OCI-LY3 (cell line): ENCODE data around the gene TBX19.

Source experiments
- EZH2phosphoT487 ChIP-seq: fragments of 200-600 bp; shearing (Covaris generic); IDR thresholded peaks from 2 replicates; pipeline ENCODE4 v1.6.1; 2018; ENCODE audit warnings: antibody characterized with exemption, mixed run types, low read depth
- TF ChIP-seq, protein P1 (sequence below): fragments of 200-600, 300-600 bp; sonication (generic); IDR thresholded peaks from 2 replicates; pipeline ENCODE4 v1.5.1; 2014; ENCODE audit warnings: antibody characterized with exemption, low read length, low read depth

DNA sequence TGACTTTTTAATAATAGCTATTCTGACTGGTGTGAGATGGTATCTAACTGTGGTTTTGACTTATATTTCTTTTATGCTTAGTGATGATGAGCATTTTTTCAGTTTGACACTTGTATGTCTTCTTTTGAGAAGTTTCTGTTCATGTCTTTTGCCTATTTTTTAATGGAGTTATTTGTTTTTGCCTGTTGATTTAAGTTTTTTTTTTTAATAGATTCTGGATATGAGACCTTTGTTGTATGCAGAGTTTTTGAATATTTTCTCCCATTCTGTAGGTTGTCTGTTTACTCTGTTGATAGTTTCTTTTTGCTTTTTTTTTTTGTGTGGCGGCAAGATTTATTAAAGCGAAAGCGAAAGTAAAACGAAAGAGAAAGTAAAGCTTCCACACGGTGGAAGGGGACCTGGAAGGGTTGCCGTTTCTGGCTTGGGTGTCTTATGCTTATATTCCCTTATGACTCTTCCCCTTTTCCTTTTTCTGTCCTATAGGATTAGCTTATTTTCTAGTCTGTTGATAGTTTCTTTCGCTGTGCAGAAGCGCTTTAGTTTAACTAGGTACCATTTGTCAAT, 67.6 kb downstream of the TBX19 start:
- TF ChIP-seq, protein P1, sequence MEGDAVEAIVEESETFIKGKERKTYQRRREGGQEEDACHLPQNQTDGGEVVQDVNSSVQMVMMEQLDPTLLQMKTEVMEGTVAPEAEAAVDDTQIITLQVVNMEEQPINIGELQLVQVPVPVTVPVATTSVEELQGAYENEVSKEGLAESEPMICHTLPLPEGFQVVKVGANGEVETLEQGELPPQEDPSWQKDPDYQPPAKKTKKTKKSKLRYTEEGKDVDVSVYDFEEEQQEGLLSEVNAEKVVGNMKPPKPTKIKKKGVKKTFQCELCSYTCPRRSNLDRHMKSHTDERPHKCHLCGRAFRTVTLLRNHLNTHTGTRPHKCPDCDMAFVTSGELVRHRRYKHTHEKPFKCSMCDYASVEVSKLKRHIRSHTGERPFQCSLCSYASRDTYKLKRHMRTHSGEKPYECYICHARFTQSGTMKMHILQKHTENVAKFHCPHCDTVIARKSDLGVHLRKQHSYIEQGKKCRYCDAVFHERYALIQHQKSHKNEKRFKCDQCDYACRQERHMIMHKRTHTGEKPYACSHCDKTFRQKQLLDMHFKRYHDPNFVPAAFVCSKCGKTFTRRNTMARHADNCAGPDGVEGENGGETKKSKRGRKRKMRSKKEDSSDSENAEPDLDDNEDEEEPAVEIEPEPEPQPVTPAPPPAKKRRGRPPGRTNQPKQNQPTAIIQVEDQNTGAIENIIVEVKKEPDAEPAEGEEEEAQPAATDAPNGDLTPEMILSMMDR: no peak
- no peak for TF ChIP-seq EZH2phosphoT487
